Measurements from ENCODE around the gene PIH1D1. TPM values are rescaled to one million over a fixed set of nuclear protein-coding genes. Genes with fewer than 3 reads are reported as not detected.

PIH1D1 gene
- total and polyA plus RNA-seq, 2 of the 8 experiments (the other 6 are each of a cell fraction or from before 2014, with no cell fraction given): 146 to 195 TPM

DNA sequence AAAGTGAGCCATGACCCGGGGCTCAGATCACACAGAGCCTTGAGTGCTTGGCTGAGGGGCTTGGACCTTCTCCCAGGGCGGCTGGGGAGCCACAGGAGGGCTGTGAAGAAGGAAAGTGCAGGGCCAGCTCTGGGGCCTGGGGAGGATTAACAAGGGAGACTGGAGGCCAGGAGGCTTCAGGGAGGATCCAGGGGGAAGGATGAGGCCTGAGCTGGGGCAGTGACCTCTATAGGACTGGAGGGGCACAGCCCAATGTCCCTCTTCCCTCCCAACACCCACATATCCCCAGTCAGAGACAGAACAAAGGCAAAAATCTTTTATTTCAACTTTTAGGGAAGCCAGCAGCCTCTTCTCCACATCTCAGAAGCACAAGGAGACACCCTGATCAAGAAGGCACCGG lies 5.6 kb downstream of the PIH1D1 start:
- H4K8ac ChIP-seq (ENCODE audit: extremely low read depth, insufficient read depth, low read length): no peak overlapping the region
- no peak for FAIRE-seq
- no peak overlapping the region for H3K4me2 ChIP-seq (ENCODE audit: insufficient read depth in 1 of 2, low read depth in 2 of 2, low read length in 2 of 2)
- no peak overlapping the region for H2BK15ac ChIP-seq (ENCODE audit: low read length)
- H3K56ac ChIP-seq (replicated peaks; ENCODE audit: insufficient read length, low read depth, low read length): no peak overlapping the region
- no peak overlapping the region for H2BK20ac ChIP-seq (ENCODE audit: low read length)
- WGBS, 2 experiments (ENCODE audit: extremely low coverage in 1 of 2, insufficient coverage in 1 of 2, insufficient read length in 1 of 2, insufficient replicate concordance in 2 of 2, low coverage in 1 of 2, low lambda C conversion rate in 2 of 2, missing lambda C conversion rate in 1 of 2): 84% methylated on average over 3 of the region's 3 CpGs; no CpG with 5 or more reads in 1 of the 2 experiments
- ChIA-PET CTCF (ENCODE audit: partially characterized antibody) (interaction anchor here (0.8 to 7.9 kb wide), 14 partner anchors 8 to 414 kb away, joined by 3 to 88 read pairs (median 3); partner anchors contain the start of gene GFY), POLR2A (ENCODE audit: partially characterized antibody) (interaction anchor here (0.7 to 1.6 kb wide), 7 partner anchors 9 to 78 kb away, joined by 3 to 9 read pairs (median 3); no protein-coding TSS in a partner anchor)
- H4K5ac ChIP-seq (ENCODE audit: insufficient read length, low read depth, low read length): no peak overlapping the region
- no peak overlapping the region for H3K14ac ChIP-seq (ENCODE audit: insufficient read length)
- H3K23me2 ChIP-seq (ENCODE audit: low read depth, low read length): peaks cover 14% of the 10 kb centered on the region; the same call in 1 of the 2 replicates
- no peak overlapping the region for H4K91ac ChIP-seq (replicated peaks; ENCODE audit: insufficient read length, low read length)
- no peaks in the 10 kb centered on the region for H3K9me3 ChIP-seq (ENCODE audit: insufficient read depth in 2 of 2, low read depth in 1 of 2, low read length in 1 of 2)
- peaks cover 0 to 2% (median 1%) of the 10 kb centered on the region in 4 experiments; a peak in 5 of 7 replicates for H3K27me3 ChIP-seq (replicated peaks in 1 of 4; ENCODE audit: control insufficient read depth in 3 of 4, extremely low read depth in 1 of 4, insufficient read depth in 3 of 4, low read length in 3 of 4)
- peaks cover 11 to 17% (median 12%) of the 10 kb centered on the region in 4 experiments; a peak in 6 of 8 replicates for H3K36me3 ChIP-seq (ENCODE audit: control insufficient read depth in 2 of 4, insufficient read depth in 4 of 4, low read length in 3 of 4)
- no peak overlapping the region for H3K4me3 ChIP-seq (ENCODE audit: extremely low read depth in 1 of 4, insufficient read depth in 2 of 4, low read depth in 3 of 4, low read length in 4 of 4)
- peaks cover 2% of the 10 kb centered on the region for H3K79me1 ChIP-seq (ENCODE audit: low read depth, low read length)
- no peak overlapping the region for H2AFZ ChIP-seq (ENCODE audit: low read length)
- TF ChIP-seq, protein P1, sequence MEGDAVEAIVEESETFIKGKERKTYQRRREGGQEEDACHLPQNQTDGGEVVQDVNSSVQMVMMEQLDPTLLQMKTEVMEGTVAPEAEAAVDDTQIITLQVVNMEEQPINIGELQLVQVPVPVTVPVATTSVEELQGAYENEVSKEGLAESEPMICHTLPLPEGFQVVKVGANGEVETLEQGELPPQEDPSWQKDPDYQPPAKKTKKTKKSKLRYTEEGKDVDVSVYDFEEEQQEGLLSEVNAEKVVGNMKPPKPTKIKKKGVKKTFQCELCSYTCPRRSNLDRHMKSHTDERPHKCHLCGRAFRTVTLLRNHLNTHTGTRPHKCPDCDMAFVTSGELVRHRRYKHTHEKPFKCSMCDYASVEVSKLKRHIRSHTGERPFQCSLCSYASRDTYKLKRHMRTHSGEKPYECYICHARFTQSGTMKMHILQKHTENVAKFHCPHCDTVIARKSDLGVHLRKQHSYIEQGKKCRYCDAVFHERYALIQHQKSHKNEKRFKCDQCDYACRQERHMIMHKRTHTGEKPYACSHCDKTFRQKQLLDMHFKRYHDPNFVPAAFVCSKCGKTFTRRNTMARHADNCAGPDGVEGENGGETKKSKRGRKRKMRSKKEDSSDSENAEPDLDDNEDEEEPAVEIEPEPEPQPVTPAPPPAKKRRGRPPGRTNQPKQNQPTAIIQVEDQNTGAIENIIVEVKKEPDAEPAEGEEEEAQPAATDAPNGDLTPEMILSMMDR (IDR thresholded peaks at IDR 0.05; ENCODE audit: control extremely low read depth in 1 of 3, insufficient read depth in 1 of 3, low read depth in 1 of 3, low read length in 3 of 3): peak in 2 of 3 experiments; percentile 26 to 28; a peak in 2 of 4 replicates
- no peak for TF ChIP-seq SP1 (IDR thresholded peaks at IDR 0.05; ENCODE audit: low read depth, low read length)
- no peak for TF ChIP-seq NANOG (IDR thresholded peaks at IDR 0.05; ENCODE audit: insufficient read depth, low read depth, low read length, poor library complexity, severe bottlenecking)
- H3K4me1 ChIP-seq (replicated peaks in 1 of 4; ENCODE audit: control insufficient read depth in 3 of 4, insufficient read depth in 4 of 4, low read length in 3 of 4): peaks cover 0 to 15% (median 13%) of the 10 kb centered on the region in 4 experiments; a peak in 6 of 7 replicates
- H3K9ac ChIP-seq (replicated peaks in 1 of 4; ENCODE audit: extremely low read depth in 1 of 4, low read depth in 3 of 4, low read length in 3 of 4): no peak overlapping the region
- no peak overlapping the region for H3K27ac ChIP-seq (ENCODE audit: low read depth, low read length)
- no peak overlapping the region for H2BK5ac ChIP-seq (ENCODE audit: low read depth, low read length)
- H3K23ac ChIP-seq (ENCODE audit: insufficient read length): no peak overlapping the region
- H2BK12ac ChIP-seq (ENCODE audit: low read depth, low read length): no peak overlapping the region
- DNase-seq (ENCODE audit: low read depth in 1 of 2, low spot score in 2 of 2): no peak
- peaks cover 0 to 10% of the 10 kb centered on the region in 2 experiments; a peak in 2 of 4 replicates for H3K79me2 ChIP-seq (ENCODE audit: control insufficient read depth in 1 of 2, insufficient read depth in 2 of 2, low read length in 2 of 2)
- H4K20me1 ChIP-seq (replicated peaks in 1 of 2; ENCODE audit: control insufficient read depth in 1 of 2, insufficient read depth in 2 of 2, low read length in 2 of 2): peaks cover 9 to 15% of the 10 kb centered on the region in 2 experiments
- no peak overlapping the region for H2AK5ac ChIP-seq (ENCODE audit: low read depth, low read length)
- no peak overlapping the region for H2BK120ac ChIP-seq (replicated peaks; ENCODE audit: low read depth, low read length)
- no peak overlapping the region for H3K18ac ChIP-seq (ENCODE audit: extremely low read depth, low read length)
- no peak overlapping the region for H3K4ac ChIP-seq (replicated peaks; ENCODE audit: insufficient read length, low read depth, low read length)

Measured in H1 (cell line).